Parathyroid adenoma (tissue), 2 donors: ENCODE measurements around the gene DUSP9.

Experiments
- H2AFZ ChIP-seq: fragments of 300-600 bp; sonication (generic); one replicate; pipeline ENCODE4 v1.7.0; 2017; ENCODE audit warnings: antibody characterized with exemption, mild to moderate bottlenecking
- H3K27ac ChIP-seq: fragments of 300-600 bp; sonication (generic); one replicate; pipeline ENCODE4 v1.7.0; 2017
- H3K27me3 ChIP-seq: fragments of 300-600 bp; sonication (generic); one replicate; pipeline ENCODE4 v1.7.0; 2017; ENCODE audit warnings: low read length; ENCODE audit not compliant: control insufficient read depth, insufficient read depth
- H3K36me3 ChIP-seq: fragments of 300-600 bp; sonication (generic); one replicate; pipeline ENCODE4 v1.7.0; 2017; ENCODE audit warnings: low read length; ENCODE audit not compliant: control insufficient read depth, insufficient read depth
- H3K4me1 ChIP-seq: fragments of 300-600 bp; sonication (generic); one replicate; pipeline ENCODE4 v1.7.0; 2017; ENCODE audit warnings: control low read depth
- H3K4me2 ChIP-seq: fragments of 300-600 bp; sonication (generic); one replicate; pipeline ENCODE4 v1.7.0; 2017; ENCODE audit warnings: low read length
- H3K4me3 ChIP-seq: fragments of 300-600 bp; sonication (generic); one replicate; pipeline ENCODE4 v1.7.0; 2017; ENCODE audit warnings: low read depth, low read length
- H3K79me2 ChIP-seq: fragments of 300-600 bp; sonication (generic); one replicate; pipeline ENCODE4 v1.7.0; 2017; ENCODE audit warnings: control low read depth
- H3K9ac ChIP-seq: fragments of 300-600 bp; sonication (generic); one replicate; pipeline ENCODE4 v1.7.0; 2017; ENCODE audit warnings: mild to moderate bottlenecking
- H3K9me3 ChIP-seq: fragments of 300-600 bp; sonication (generic); one replicate; pipeline ENCODE4 v1.7.0; 2017; ENCODE audit warnings: low read length; ENCODE audit not compliant: control insufficient read depth
- TF ChIP-seq, protein P1 (sequence below): fragments of 300-600 bp; sonication (generic); IDR thresholded peaks from one replicate; pipeline ENCODE4 v1.7.0; 2017; ENCODE audit warnings: antibody characterized with exemption, mild to moderate bottlenecking
- donor health status: primary hyperparathyroidism.

The DUSP9 gene

DNA sequence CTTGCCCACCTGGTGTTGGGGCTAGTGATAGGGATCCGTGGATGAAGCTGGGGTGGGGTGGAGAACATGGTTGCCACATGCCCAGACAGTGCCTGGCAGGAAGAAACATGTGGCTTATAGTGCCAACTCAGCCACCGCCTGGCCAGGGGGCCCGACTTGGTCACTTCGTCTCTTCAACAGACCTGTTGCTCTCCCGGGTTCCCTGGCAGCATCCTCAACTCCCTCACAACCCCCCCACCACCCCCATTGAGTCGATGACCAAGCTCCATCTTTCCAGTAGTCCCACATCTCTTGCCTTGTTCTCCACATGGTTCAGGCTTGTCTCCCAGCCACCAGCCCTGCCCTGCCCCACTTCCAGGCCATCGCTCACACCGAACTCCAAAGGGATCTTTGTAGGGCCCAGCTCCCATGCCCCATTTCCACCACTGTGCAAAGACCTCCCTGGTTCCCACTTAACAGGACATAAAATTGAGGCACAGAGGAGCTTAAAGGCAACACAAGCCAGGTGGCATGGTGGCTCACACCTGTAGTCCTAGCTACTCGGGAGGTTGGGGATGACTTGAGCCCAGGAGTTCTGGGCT lies 18.8 kb downstream of the DUSP9 start:
- Histone ChIP-seq H3K9ac (no peak overlapping the region), H2AFZ (no peak overlapping the region), H3K27me3 (no peaks in the 10 kb centered on the region), H3K36me3 (no peaks in the 10 kb centered on the region), H3K4me3 (no peak overlapping the region), H3K4me1 (no peaks in the 10 kb centered on the region), H3K27ac (no peak overlapping the region), H3K79me2 (no peaks in the 10 kb centered on the region), H3K9me3 (no peaks in the 10 kb centered on the region), H3K4me2 (no peak overlapping the region)
- TF ChIP-seq, protein P1, sequence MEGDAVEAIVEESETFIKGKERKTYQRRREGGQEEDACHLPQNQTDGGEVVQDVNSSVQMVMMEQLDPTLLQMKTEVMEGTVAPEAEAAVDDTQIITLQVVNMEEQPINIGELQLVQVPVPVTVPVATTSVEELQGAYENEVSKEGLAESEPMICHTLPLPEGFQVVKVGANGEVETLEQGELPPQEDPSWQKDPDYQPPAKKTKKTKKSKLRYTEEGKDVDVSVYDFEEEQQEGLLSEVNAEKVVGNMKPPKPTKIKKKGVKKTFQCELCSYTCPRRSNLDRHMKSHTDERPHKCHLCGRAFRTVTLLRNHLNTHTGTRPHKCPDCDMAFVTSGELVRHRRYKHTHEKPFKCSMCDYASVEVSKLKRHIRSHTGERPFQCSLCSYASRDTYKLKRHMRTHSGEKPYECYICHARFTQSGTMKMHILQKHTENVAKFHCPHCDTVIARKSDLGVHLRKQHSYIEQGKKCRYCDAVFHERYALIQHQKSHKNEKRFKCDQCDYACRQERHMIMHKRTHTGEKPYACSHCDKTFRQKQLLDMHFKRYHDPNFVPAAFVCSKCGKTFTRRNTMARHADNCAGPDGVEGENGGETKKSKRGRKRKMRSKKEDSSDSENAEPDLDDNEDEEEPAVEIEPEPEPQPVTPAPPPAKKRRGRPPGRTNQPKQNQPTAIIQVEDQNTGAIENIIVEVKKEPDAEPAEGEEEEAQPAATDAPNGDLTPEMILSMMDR: no peak

DNA sequence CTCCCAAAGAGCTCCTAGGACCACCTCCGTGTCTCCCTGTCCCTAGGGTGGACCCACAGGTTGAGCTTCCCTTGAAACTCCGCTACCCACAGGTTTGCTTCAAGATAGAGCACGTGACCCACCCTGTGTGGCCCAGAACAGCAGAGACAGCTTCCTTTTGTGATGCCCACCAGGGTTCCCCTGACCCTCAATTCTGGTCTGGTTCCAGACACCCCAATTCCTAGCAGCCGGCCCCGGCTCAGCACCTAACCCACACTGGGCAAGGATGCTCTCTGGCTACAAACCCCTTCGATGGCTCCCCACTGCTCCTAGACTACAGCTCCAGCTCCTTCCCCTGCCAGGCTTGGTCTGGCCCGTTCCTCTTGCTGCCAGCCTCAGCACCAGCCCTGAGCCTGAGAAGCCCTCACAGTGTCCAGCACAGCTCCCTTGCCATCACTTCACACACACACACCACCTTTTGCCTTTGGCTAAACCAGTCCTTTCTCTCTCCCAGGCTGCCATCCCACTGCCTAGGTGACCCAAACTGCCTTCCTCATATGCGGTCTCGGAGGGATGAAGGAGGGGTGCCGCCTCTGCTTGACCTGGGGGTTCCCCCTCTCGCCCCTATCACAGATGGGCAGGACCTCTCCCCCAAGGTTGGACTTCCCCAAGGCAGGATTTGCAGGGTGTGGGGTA lies 20.4 kb downstream of the DUSP9 start:
- TF ChIP-seq, protein P1: no peak
- no peaks in the 10 kb centered on the region for H3K27me3 ChIP-seq
- H3K79me2 ChIP-seq: no peaks in the 10 kb centered on the region

DNA sequence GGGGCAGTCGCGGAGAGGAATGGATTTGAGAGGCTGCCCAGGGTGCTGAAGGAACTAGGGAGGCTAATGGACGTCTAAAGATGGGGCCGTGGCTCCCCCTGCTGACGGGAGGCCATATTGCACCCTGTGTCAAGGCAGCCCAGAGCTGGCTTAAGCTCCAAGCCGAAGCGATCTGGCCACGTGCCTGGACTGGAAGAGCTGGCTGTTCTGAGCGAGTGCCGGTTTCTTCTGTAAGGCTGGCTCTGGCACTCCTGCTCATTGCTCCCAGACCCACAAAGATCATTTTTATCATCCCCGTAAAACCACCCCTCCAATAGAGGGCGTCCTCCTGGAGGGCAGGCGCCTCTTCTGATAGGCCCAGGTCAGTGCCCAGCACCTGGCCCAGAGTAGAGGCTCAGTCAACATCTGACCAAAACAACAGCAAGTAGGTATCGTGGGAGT lies 21.0 kb downstream of the DUSP9 start:
- Histone ChIP-seq H3K27me3 (no peaks in the 10 kb centered on the region), H3K4me2 (no peak overlapping the region), H3K9me3 (no peaks in the 10 kb centered on the region), H3K9ac (no peak overlapping the region), H3K36me3 (no peaks in the 10 kb centered on the region), H3K27ac (no peak overlapping the region), H3K4me3 (no peak overlapping the region), H3K4me1 (no peaks in the 10 kb centered on the region), H2AFZ (no peak overlapping the region), H3K79me2 (no peaks in the 10 kb centered on the region)
- TF ChIP-seq, protein P1: peak; percentile 65

More for the DNA sequence above, 20.4 kb downstream of the DUSP9 start:
- Histone ChIP-seq H3K36me3 (no peaks in the 10 kb centered on the region), H3K4me3 (no peak overlapping the region), H3K4me2 (no peak overlapping the region), H3K9ac (no peak overlapping the region), H3K9me3 (no peaks in the 10 kb centered on the region), H2AFZ (no peak overlapping the region), H3K4me1 (no peaks in the 10 kb centered on the region), H3K27ac (no peak overlapping the region)

DNA sequence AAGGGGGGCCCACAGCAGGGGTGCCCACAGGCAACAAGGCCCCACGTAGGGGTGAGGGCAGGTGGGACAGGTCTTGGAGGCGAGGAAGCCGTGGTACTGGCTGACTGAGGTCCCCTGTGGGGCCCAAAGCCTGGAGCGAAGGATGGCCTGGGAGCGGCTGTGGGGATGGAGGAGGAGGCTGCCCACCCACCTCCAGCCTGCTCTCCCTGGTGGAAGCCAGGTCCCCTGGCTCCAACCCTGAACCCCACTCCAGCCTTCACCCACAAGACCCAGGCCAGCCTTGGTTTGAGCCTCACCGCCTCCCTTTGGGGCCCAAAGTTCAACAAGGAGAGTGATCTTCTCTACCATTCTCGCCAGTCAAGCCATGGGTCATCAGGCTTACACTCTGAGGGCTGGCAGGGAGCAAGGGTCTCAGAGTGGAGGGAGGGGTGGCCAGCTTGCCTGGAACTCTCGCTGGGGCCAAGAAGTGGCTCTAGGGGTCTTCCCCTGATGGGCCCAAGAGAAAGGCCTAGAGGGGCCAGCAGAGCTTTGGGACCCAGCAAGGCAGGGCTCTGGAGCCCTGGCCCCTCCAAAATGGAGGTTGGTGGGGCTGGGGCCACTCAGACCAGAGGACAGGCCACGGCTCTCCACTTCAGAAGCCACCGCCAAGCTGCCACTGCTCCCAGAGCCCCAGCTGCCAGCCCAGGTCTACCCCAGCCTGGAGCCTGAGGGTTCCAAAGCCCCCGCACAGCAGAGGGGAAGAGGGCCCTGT lies 21.6 kb downstream of the DUSP9 start:
- Histone ChIP-seq H3K27ac (no peak overlapping the region), H3K79me2 (no peaks in the 10 kb centered on the region), H3K9ac (no peak overlapping the region), H3K36me3 (no peaks in the 10 kb centered on the region), H3K4me3 (no peak overlapping the region), H2AFZ (no peak overlapping the region), H3K27me3 (no peaks in the 10 kb centered on the region), H3K4me1 (no peaks in the 10 kb centered on the region), H3K4me2 (no peak overlapping the region), H3K9me3 (no peaks in the 10 kb centered on the region)
- TF ChIP-seq, protein P1: no peak
